Calu3 (cell line): ENCODE results near the gene ANTXR2. TPM values are rescaled to one million over a fixed set of nuclear protein-coding genes. Genes with fewer than 3 reads are reported as not detected.

Experiments
- BruUV-seq: library from RNA; stranded (reverse); fragments of 400-500 nt; replicated peaks from 2 replicates; lab custom pipeline; 2021; lab: Mats Ljungman, UMichigan
- CTCF ChIA-PET: fragments of 300-600 bp; sonication (Branson Sonifier 250); formaldehyde crosslinking; loops from one replicate; lab custom pipeline; 2022; ENCODE audit warnings: antibody characterized with exemption; lab: Charles Lee
- DNase-seq: peaks from one replicate; pipeline ENCODE4 v3.0.0; 2022
- H3K27ac Mint-ChIP-seq: one replicate; pipeline ENCODE4 v1.8.0; 2022; ENCODE audit warnings: mixed read lengths; ENCODE audit not compliant: unreplicated experiment
- H3K27me3 Mint-ChIP-seq: one replicate; pipeline ENCODE4 v1.8.0; 2022; ENCODE audit warnings: mixed read lengths; ENCODE audit not compliant: unreplicated experiment
- H3K36me3 Mint-ChIP-seq: one replicate; pipeline ENCODE4 v1.8.0; 2022; ENCODE audit warnings: mild to moderate bottlenecking, moderate library complexity, mixed read lengths; ENCODE audit not compliant: insufficient read depth, unreplicated experiment
- H3K4me1 Mint-ChIP-seq: one replicate; pipeline ENCODE4 v1.8.0; 2022; ENCODE audit warnings: mild to moderate bottlenecking, low read depth, mixed read lengths; ENCODE audit not compliant: unreplicated experiment
- H3K4me3 Mint-ChIP-seq: one replicate; pipeline ENCODE4 v1.8.0; 2022; ENCODE audit warnings: mild to moderate bottlenecking, low read depth, moderate library complexity, mixed read lengths; ENCODE audit not compliant: unreplicated experiment
- H3K9me3 Mint-ChIP-seq: one replicate; pipeline ENCODE4 v1.8.0; 2022; ENCODE audit warnings: low read depth, mixed read lengths; ENCODE audit not compliant: unreplicated experiment
- intact Hi-C: fragments of 100-400 bp; cut with micrococcal nuclease; formaldehyde crosslinking; loops from one replicate; pipeline ENCODE4 v1.10.0; 2022; ENCODE audit not compliant: unreplicated experiment
- total RNA-seq: library from RNA; stranded (reverse); gene quantifications from 2 replicates; pipeline ENCODE4 v1.2.3, GENCODE V29; 2022
- TF ChIP-seq, protein P1 (sequence below): fragments of 200-600 bp; IDR thresholded peaks from one replicate; pipeline ENCODE4 v1.8.0; 2022; ENCODE audit warnings: antibody characterized with exemption; ENCODE audit not compliant: unreplicated experiment

The ANTXR2 gene
- total RNA-seq, 1 experiment from 2014 or later = 23.6 TPM

DNA sequence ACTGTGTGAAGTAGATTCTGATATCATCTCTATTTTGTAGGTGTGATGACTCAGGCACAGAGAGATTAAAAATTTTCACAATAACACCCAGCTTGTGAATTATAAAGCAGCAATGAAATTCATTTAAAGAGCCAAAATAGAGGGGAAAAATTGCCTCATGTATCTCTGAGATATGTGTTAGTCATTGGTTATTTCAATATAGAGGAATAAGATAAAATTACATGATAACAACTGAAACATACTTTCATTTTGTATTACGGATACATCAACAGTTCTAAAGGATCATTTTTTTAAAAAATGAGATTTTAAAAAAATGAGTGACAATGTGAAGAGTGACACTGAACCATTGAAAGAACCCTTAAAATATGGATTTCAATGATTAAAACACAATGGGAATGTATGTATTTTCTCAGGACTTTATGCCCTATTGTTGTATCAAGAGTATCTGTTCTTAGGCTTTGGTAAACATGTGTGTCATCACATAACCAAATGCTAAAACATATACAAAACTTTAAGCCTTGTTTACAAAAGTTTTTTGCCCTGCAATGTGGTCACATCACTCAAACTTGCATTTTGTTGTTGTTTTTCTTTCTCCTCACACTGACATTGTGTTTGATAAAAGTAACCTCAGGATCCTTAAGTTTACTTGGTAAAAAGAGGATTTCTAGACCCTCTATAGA lies 221.3 kb downstream of the ANTXR2 start:
- H3K4me1 Mint-ChIP-seq = no peaks in the 10 kb centered on the region
- no peaks in the 10 kb centered on the region for H3K36me3 Mint-ChIP-seq
- TF ChIP-seq, protein P1, sequence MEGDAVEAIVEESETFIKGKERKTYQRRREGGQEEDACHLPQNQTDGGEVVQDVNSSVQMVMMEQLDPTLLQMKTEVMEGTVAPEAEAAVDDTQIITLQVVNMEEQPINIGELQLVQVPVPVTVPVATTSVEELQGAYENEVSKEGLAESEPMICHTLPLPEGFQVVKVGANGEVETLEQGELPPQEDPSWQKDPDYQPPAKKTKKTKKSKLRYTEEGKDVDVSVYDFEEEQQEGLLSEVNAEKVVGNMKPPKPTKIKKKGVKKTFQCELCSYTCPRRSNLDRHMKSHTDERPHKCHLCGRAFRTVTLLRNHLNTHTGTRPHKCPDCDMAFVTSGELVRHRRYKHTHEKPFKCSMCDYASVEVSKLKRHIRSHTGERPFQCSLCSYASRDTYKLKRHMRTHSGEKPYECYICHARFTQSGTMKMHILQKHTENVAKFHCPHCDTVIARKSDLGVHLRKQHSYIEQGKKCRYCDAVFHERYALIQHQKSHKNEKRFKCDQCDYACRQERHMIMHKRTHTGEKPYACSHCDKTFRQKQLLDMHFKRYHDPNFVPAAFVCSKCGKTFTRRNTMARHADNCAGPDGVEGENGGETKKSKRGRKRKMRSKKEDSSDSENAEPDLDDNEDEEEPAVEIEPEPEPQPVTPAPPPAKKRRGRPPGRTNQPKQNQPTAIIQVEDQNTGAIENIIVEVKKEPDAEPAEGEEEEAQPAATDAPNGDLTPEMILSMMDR = no peak
- no peak for DNase-seq
- no peaks in the 10 kb centered on the region for H3K27me3 Mint-ChIP-seq
- no TSS peak for BruUV-seq
- intact Hi-C loops = no loop called here
- no peaks in the 10 kb centered on the region for H3K9me3 Mint-ChIP-seq
- H3K4me3 Mint-ChIP-seq = no peak overlapping the region
- CTCF ChIA-PET = no interaction called here
- H3K27ac Mint-ChIP-seq = no peak overlapping the region

Other genes with a start within 250 kb of the ANTXR2 start
- 1.8 and 2.4 TPM in 2 replicates for gene PRDM8, start 124.3 kb upstream of the ANTXR2 start, total RNA-seq
- gene FGF5, start 193.4 kb upstream of the ANTXR2 start, total RNA-seq = 0.50 and 0.81 TPM in 2 replicates